Naive thymus-derived CD8-positive, alpha-beta T cell (primary cell): Measurements from ENCODE around the gene PANK2. TPM values are rescaled to one million over a fixed set of nuclear protein-coding genes. Genes with fewer than 3 reads are reported as not detected.
A peak's percentile ranks its signal among the peaks of the same experiment; 100 is the strongest.
"Not testable (repeated sequence)": the region's sequence is repeated elsewhere in the genome, so short reads cannot be mapped to it uniquely, and the experiment has no call there.

Experiments
- ATAC-seq, 2 donors: fragments of 150-1000 bp; cut with Tn5 transposase in 1 of 2; sonication (Bioruptor Pico), chemical (Tn5 transposase) in 1 of 2; 1 replicate in 1 of 2; 2 replicates in 1 of 2; pipeline ENCODE4 v1.10.0; 2021; ENCODE audit warnings: mild to moderate bottlenecking in 2 of 2, moderate library complexity in 2 of 2
- POLR2A ChIA-PET: fragments of 350-600 bp; sonication (Branson Sonifier 250); formaldehyde crosslinking; loops from one replicate; lab custom pipeline; 2021; ENCODE audit warnings: antibody characterized with exemption; lab: Charles Lee
- DNase-seq, 10 donors: peaks; one replicate each; pipeline versions ENCODE4 v3.0.0 to v3.0.0-alpha.2; 2020 to 2022
- H3K27ac Mint-ChIP-seq, 10 donors: one replicate each; pipeline ENCODE4 v1.8.0; 2020 to 2022; ENCODE audit warnings: mild to moderate bottlenecking in 10 of 10, mixed read lengths in 10 of 10, moderate library complexity in 4 of 10, inconsistent platforms in 1 of 10
- H3K27me3 Mint-ChIP-seq, 5 donors: one replicate each; pipeline ENCODE4 v1.8.0; 2021 to 2022; ENCODE audit warnings: mixed read lengths in 5 of 5
- H3K36me3 Mint-ChIP-seq, 3 donors: one replicate each; pipeline ENCODE4 v1.8.0; 2020 to 2022; ENCODE audit warnings: mixed read lengths in 3 of 3, mild to moderate bottlenecking in 2 of 3, inconsistent platforms in 1 of 3
- H3K4me1 Mint-ChIP-seq, 4 donors: one replicate each; pipeline ENCODE4 v1.8.0; 2021 to 2022; ENCODE audit warnings: mixed read lengths in 4 of 4
- H3K4me3 Mint-ChIP-seq, 10 donors: one replicate each; pipeline ENCODE4 v1.8.0; 2020 to 2022; ENCODE audit warnings: mild to moderate bottlenecking in 10 of 10, mixed read lengths in 10 of 10, moderate library complexity in 6 of 10, inconsistent platforms in 1 of 10
- H3K9me3 Mint-ChIP-seq, 9 donors: one replicate each; pipeline ENCODE4 v1.8.0; 2020 to 2022; ENCODE audit warnings: mixed read lengths in 9 of 9, mild to moderate bottlenecking in 3 of 9, inconsistent platforms in 1 of 9, moderate library complexity in 1 of 9
- polyA plus RNA-seq, 3 donors: library from polyadenylated mRNA; unstranded; fragments of 300-500 nt; fragmentation: Illumina TruSeq; gene quantifications; one replicate each; pipeline ENCODE4 v1.2.3, GENCODE V29; 2021
- total RNA-seq, 8 experiments: library from RNA in 2 of 8; stranded (reverse) in 2 of 8; gene quantifications; one replicate each; pipeline ENCODE4 v1.2.3 and lab custom pipeline; 2021 to 2026

The PANK2 gene
- total RNA-seq (10 to 100 TPM; 66.6 to 72.5 TPM), polyA plus RNA-seq (10 to 100 TPM; 32.9 to 36.8 (median 36.8) TPM), total RNA-seq (lab: John Stamatoyannopoulos, UW) (50.5 to 121 (median 62.9) reads per million in 6 experiments)

- H3K9me3 Mint-ChIP-seq: no peaks in the 10 kb centered on the region
- POLR2A ChIA-PET: interaction anchor here (0.6 to 1.6 kb wide), 5 partner anchors 9 to 196 kb away, joined by 3 to 6 read pairs (median 4); partner anchors contain the start of gene ADISSP
- peaks cover 30 to 61% (median 55%) of the 10 kb centered on the region in 4 donors for H3K4me1 Mint-ChIP-seq
- H3K4me3 Mint-ChIP-seq: peak within 1 kb of the TSS; percentile 93 to 100 (median 98)
- peak; percentile 93 to 95 for ATAC-seq
- no peaks in the 10 kb centered on the region for H3K27me3 Mint-ChIP-seq
- peaks cover 0 to 13% (median 3%) of the 10 kb centered on the region in 3 donors for H3K36me3 Mint-ChIP-seq
- peak within 1 kb of the TSS; percentile 93 to 99 (median 97) for H3K27ac Mint-ChIP-seq
- DNase-seq: peak; percentile 84 to 98 (median 96)
These were observed at the start of gene PANK2 for GRCh38 chr20:3888622-3889488. Gene PANK2, plus strand, starts transcription at chr20:3889387.

- H3K27me3 Mint-ChIP-seq, H3K9me3 Mint-ChIP-seq, H3K36me3 Mint-ChIP-seq, H3K27ac Mint-ChIP-seq, ATAC-seq, DNase-seq, H3K4me1 Mint-ChIP-seq, H3K4me3 Mint-ChIP-seq: not testable (repeated sequence)
- POLR2A ChIA-PET: interaction anchor here (0.7 kb wide), 1 partner anchor 783 kb away, joined by 3 read pairs; no protein-coding TSS in a partner anchor
These were observed 49.0 kb upstream of the PANK2 start for GRCh38 chr20:3840201-3840600.

GRCh38 chr20:3842348-3842930 lies 46.7 kb upstream of the PANK2 start:
- Mint-ChIP-seq H3K27me3 (no peaks in the 10 kb centered on the region), H3K27ac (no peak overlapping the region), H3K4me1 (peaks cover 2 to 22% (median 14%) of the 10 kb centered on the region in 4 donors), H3K9me3 (no peaks in the 10 kb centered on the region), H3K36me3 (no peaks in the 10 kb centered on the region), H3K4me3 (no peak overlapping the region)
- ATAC-seq (no peak), DNase-seq (no peak)
- POLR2A ChIA-PET: interaction anchor here (0.7 kb wide), 1 partner anchor 16 kb away, joined by 3 read pairs; no protein-coding TSS in a partner anchor

GRCh38 chr20:3843490-3843889 lies 45.7 kb upstream of the PANK2 start:
- no peak overlapping the region for H3K27ac Mint-ChIP-seq
- POLR2A ChIA-PET: interaction anchor here (0.5 kb wide), 1 partner anchor 12 kb away, joined by 3 read pairs; no protein-coding TSS in a partner anchor
- H3K4me3 Mint-ChIP-seq: peak overlapping the region in 1 of 10 donors; percentile 1
- H3K9me3 Mint-ChIP-seq: no peaks in the 10 kb centered on the region
- peaks cover 6 to 28% (median 24%) of the 10 kb centered on the region in 4 donors for H3K4me1 Mint-ChIP-seq
- H3K27me3 Mint-ChIP-seq: no peaks in the 10 kb centered on the region
- DNase-seq: no peak
- H3K36me3 Mint-ChIP-seq: no peaks in the 10 kb centered on the region
- ATAC-seq: no peak

DNA sequence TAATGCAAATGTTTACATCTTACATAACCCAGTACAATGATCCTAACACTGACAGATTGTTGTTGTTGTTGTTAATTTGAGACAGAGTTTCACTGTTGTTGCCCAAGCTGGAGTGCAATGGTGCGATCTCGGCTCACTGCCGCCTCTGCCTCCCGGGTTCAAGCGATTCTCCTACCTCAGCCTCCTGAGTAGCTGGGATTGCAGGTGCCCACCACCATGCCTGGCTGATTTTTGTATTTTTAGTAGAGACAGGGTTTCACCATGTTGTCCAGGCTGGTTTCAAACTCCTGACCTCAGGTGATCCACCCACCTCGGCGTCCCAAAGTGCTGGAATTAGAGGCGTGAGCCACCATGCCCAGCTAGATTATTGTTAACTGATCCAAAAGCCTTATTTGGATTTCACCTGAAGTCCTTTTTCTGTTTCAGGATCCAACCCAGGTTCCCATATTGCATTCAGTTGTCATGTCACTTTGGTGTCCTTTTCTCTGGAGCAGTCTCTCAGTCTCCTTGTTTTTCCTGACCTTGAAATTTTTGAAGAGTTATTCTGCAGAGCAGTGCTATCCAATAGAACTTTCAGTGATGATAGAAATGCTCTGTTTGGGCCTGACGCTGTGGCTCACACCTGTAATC lies 45.1 kb upstream of the PANK2 start:
- ATAC-seq, H3K36me3 Mint-ChIP-seq, DNase-seq, H3K27me3 Mint-ChIP-seq, H3K9me3 Mint-ChIP-seq: not testable (repeated sequence)
- peaks cover 12 to 34% (median 29%) of the 10 kb centered on the region in 4 donors for H3K4me1 Mint-ChIP-seq
- H3K27ac Mint-ChIP-seq: peak overlapping the region in 1 of 10 donors; percentile 4
- H3K4me3 Mint-ChIP-seq: peak overlapping the region in 1 of 10 donors; percentile 7
- POLR2A ChIA-PET: interaction anchor here (0.5 kb wide), 1 partner anchor 12 kb away, joined by 3 read pairs; no protein-coding TSS in a partner anchor

- DNase-seq: peak in 3 of 10 donors; percentile 2 to 62 (median 18)
- Mint-ChIP-seq H3K4me3 (peak overlapping the region; percentile 82 to 95 (median 90)), H3K36me3 (peaks cover 0 to 3% (median 0%) of the 10 kb centered on the region in 3 donors), H3K9me3 (no peaks in the 10 kb centered on the region), H3K27ac (peak overlapping the region; percentile 81 to 95 (median 92)), H3K27me3 (no peaks in the 10 kb centered on the region), H3K4me1 (peaks cover 15 to 42% (median 33%) of the 10 kb centered on the region in 4 donors)
- no peak for ATAC-seq
- POLR2A ChIA-PET: interaction anchor here (1.7 kb wide), 1 partner anchor 26 kb away, joined by 12 read pairs; the partner anchor contains the start of gene AP5S1
These were observed 42.8 kb upstream of the PANK2 start for GRCh38 chr20:3846378-3846739.

DNA sequence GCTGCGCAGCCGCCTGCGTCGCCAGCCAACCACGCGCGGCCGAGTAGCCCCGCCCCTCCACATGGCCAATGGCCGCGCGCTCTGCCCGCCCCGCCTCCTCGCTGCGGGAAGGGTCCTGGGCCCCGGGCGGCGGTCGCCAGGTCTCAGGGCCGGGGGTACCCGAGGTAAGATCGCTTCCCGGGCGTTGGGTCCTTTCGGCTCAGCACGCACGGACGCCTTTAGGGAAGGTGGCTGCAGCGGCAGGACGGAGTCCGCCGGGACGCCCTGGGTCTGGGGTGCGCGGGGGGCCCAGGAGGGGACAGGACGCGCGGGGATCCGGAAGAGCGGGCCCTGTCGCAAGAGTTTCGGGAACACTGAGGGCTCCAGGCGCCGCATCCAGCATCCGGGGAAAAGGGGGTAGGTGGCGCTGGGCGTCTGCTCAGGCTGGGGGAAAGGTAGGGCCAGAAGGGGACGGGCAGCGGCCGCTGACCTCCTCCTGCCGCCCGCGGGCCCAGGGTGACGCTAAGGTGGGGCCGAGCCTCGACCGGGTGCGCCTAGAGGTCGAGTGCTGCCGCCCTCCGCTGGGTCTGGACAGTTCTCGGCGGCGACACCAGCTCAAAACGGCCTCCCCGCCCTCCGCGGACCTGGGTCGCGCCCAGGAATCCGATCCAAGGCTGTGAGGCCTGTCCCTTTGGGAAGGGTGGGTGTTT lies 42.3 kb upstream of the PANK2 start, which contains the start of gene MAVS:
MAVS (plus strand) TSS at position 95 of the 689 bp plus-strand sequence. CDS start 7,791 bp downstream, outside the sequence.
- DNase-seq (peak; percentile 71 to 89 (median 83)), ATAC-seq (peak; percentile 98)
- Mint-ChIP-seq H3K27me3 (no peaks in the 10 kb centered on the region), H3K4me1 (peaks cover 15 to 42% (median 34%) of the 10 kb centered on the region in 4 donors), H3K4me3 (peak within 1 kb of the TSS; percentile 82 to 95 (median 90)), H3K9me3 (no peaks in the 10 kb centered on the region), H3K27ac (peak within 1 kb of the TSS; percentile 83 to 95 (median 92)), H3K36me3 (peaks cover 0 to 3% (median 0%) of the 10 kb centered on the region in 3 donors)
- POLR2A ChIA-PET: interaction anchor here (0.5 to 1.0 kb wide), 2 partner anchors 26 to 52 kb away, joined by 3 to 5 read pairs; no protein-coding TSS in a partner anchor

GRCh38 chr20:3847429-3847940 lies 41.7 kb upstream of the PANK2 start:
- ATAC-seq: no peak
- Mint-ChIP-seq H3K4me1 (peaks cover 15 to 43% (median 35%) of the 10 kb centered on the region in 4 donors), H3K4me3 (peak overlapping the region; percentile 82 to 95 (median 90)), H3K36me3 (peaks cover 0 to 3% (median 0%) of the 10 kb centered on the region in 3 donors), H3K27ac (peak overlapping the region; percentile 83 to 95 (median 92)), H3K9me3 (no peaks in the 10 kb centered on the region), H3K27me3 (no peaks in the 10 kb centered on the region)
- peak in 2 of 10 donors; percentile 5 to 6 for DNase-seq
- POLR2A ChIA-PET: interaction anchor here (0.5 to 1.5 kb wide), 3 partner anchors 10 to 53 kb away, joined by 3 to 5 read pairs (median 5); no protein-coding TSS in a partner anchor

DNA sequence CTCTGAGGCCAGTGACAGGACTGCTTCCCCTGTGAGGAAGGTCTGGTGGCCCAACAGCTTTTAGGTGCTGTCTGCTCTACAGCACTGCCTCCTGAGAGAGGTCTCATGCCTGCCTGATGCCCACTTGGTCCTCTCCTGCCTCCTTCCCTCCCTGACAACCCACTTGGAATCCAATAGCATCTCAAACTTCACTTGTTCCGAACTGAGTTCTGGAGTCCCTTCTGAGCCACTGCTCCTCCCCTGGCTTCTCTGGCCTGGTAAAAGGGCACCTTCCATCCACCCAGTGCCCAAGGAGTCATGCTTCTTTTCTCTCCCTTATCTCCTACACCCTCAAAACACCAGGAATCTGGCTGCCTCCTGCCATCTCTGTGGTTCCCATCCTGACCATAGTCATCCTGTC lies 40.6 kb upstream of the PANK2 start:
- H3K27me3 Mint-ChIP-seq: no peaks in the 10 kb centered on the region
- no peaks in the 10 kb centered on the region for H3K9me3 Mint-ChIP-seq
- H3K36me3 Mint-ChIP-seq: peaks cover 0 to 3% (median 0%) of the 10 kb centered on the region in 3 donors
- peak overlapping the region; percentile 78 to 93 (median 86) for H3K27ac Mint-ChIP-seq
- DNase-seq (no peak), ATAC-seq (no peak)
- H3K4me3 Mint-ChIP-seq: peak overlapping the region; percentile 72 to 95 (median 90)
- peaks cover 15 to 43% (median 35%) of the 10 kb centered on the region in 4 donors for H3K4me1 Mint-ChIP-seq
- POLR2A ChIA-PET: interaction anchor here (0.6 to 1.5 kb wide), 3 partner anchors 11 to 38 kb away, joined by 3 to 6 read pairs (median 5); no protein-coding TSS in a partner anchor

DNA sequence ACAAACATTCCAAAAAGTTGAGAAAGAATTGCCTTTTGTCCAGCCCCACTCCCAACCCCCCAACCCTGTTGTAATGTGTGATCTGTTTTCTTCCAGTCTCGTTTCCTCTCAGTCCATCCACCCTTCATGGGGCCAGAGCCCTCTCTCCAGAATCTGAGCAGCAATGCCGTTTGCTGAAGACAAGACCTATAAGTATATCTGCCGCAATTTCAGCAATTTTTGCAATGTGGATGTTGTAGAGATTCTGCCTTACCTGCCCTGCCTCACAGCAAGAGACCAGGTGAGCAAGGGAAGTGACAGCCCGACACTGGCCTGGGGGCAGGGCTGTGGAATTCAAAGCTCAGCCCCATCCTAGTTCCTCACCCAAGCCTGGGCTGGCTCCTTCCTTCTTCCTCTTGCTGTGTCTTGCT lies 34.7 kb upstream of the PANK2 start:
- H3K27ac Mint-ChIP-seq: peak overlapping the region in 5 of 10 donors; percentile 22 to 83 (median 41)
- no peaks in the 10 kb centered on the region for H3K27me3 Mint-ChIP-seq
- POLR2A ChIA-PET: interaction anchor here (1.0 to 2.7 kb wide), 5 partner anchors 34 to 87 kb away, joined by 3 to 19 read pairs (median 3); partner anchors contain the start of genes ADISSP, AP5S1 and CENPB
- H3K36me3 Mint-ChIP-seq: peaks cover 0 to 51% (median 10%) of the 10 kb centered on the region in 3 donors
- ATAC-seq: no peak
- H3K4me3 Mint-ChIP-seq: no peak overlapping the region
- H3K4me1 Mint-ChIP-seq: peaks cover 7 to 27% (median 19%) of the 10 kb centered on the region in 4 donors
- no peak for DNase-seq
- H3K9me3 Mint-ChIP-seq: no peaks in the 10 kb centered on the region

DNA sequence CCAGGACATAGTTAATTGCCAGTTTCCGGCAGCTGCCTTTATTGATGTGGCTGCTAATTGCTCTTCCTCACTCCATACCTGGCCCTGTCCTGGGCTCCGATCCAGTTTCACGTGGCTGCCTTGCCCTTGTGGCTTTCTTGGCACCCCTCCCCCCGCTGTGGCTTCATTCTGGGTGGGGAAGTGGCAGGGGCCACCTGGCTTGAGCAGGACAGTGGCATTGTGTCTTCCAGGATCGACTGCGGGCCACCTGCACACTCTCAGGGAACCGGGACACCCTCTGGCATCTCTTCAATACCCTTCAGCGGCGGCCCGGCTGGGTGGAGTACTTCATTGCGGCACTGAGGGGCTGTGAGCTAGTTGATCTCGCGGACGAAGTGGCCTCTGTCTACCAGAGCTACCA lies 31.8 kb upstream of the PANK2 start:
- no peak overlapping the region for H3K4me3 Mint-ChIP-seq
- H3K4me1 Mint-ChIP-seq: peaks cover 6 to 21% (median 15%) of the 10 kb centered on the region in 4 donors
- no peaks in the 10 kb centered on the region for H3K27me3 Mint-ChIP-seq
- no peaks in the 10 kb centered on the region for H3K9me3 Mint-ChIP-seq
- no peak for ATAC-seq
- H3K27ac Mint-ChIP-seq: peak overlapping the region in 1 of 10 donors; percentile 77
- peaks cover 0 to 74% (median 15%) of the 10 kb centered on the region in 3 donors for H3K36me3 Mint-ChIP-seq
- DNase-seq: no peak
- POLR2A ChIA-PET: interaction anchor here (0.5 to 1.2 kb wide), 3 partner anchors 28 to 58 kb away, joined by 3 to 4 read pairs (median 3); no protein-coding TSS in a partner anchor
